ENCODE data around the gene NPBWR2. TPM values are rescaled to one million over a fixed set of nuclear protein-coding genes. Genes with fewer than 3 reads are reported as not detected.
"Not testable (repeated sequence)": the region's sequence is repeated elsewhere in the genome, so short reads cannot be mapped to it uniquely, and the experiment has no call there.

The NPBWR2 gene
- total RNA-seq, 1 donor from 2014 or later: not detected

GRCh38 chr20:64104667-64105451, 2.5 kb downstream of the NPBWR2 start:
- peak; percentile 87 for DNase-seq (ENCODE audit: low spot score)

GRCh38 chr20:64103871-64104666, 3.3 kb downstream of the NPBWR2 start:
- peak; percentile 88 for DNase-seq (ENCODE audit: low spot score)

GRCh38 chr20:64102647-64103354, 4.6 kb downstream of the NPBWR2 start:
- DNase-seq (ENCODE audit: low spot score): no peak

GRCh38 chr20:64101731-64102621, 5.4 kb downstream of the NPBWR2 start:
- no peak for DNase-seq (ENCODE audit: low spot score)

GRCh38 chr20:64100946-64101688, 6.2 kb downstream of the NPBWR2 start:
- no peak for DNase-seq (ENCODE audit: low spot score)

- DNase-seq (ENCODE audit: low spot score): no peak
These were observed 6.8 kb downstream of the NPBWR2 start for GRCh38 chr20:64100566-64100888.

- DNase-seq (ENCODE audit: low spot score): no peak
These were observed 7.3 kb downstream of the NPBWR2 start for GRCh38 chr20:64099880-64100565.

- no peak for DNase-seq (ENCODE audit: low spot score)
These were observed 8.1 kb downstream of the NPBWR2 start for GRCh38 chr20:64099086-64099786.

GRCh38 chr20:64098471-64099013, 8.8 kb downstream of the NPBWR2 start:
- no peak for DNase-seq (ENCODE audit: low spot score)

GRCh38 chr20:64096535-64096934, 10.8 kb downstream of the NPBWR2 start:
- DNase-seq (ENCODE audit: low spot score): no peak

GRCh38 chr20:64095927-64096326, 11.4 kb downstream of the NPBWR2 start:
- DNase-seq (ENCODE audit: low spot score): no peak

GRCh38 chr20:64095455-64095854, 11.9 kb downstream of the NPBWR2 start:
- no peak for DNase-seq (ENCODE audit: low spot score)

- no peak for DNase-seq (ENCODE audit: low spot score)
These were observed 14.3 kb downstream of the NPBWR2 start for GRCh38 chr20:64093013-64093503.

GRCh38 chr20:64092258-64093012, 14.9 kb downstream of the NPBWR2 start:
- no peak for DNase-seq (ENCODE audit: low spot score)

GRCh38 chr20:64091770-64092169, 15.6 kb downstream of the NPBWR2 start:
- DNase-seq (ENCODE audit: low spot score): no peak

- no peak for DNase-seq (ENCODE audit: low spot score)
These were observed 16.0 kb downstream of the NPBWR2 start for GRCh38 chr20:64091340-64091739.

- no peak for DNase-seq (ENCODE audit: low spot score)
These were observed 17.2 kb downstream of the NPBWR2 start for GRCh38 chr20:64090165-64090564.

- DNase-seq (ENCODE audit: low spot score): not testable (repeated sequence)
These were observed 18.8 kb downstream of the NPBWR2 start for GRCh38 chr20:64088586-64088985.

Measured in mesenteric fat pad (tissue), 1 donor.